DOHH2 (cell line): ENCODE results near the gene ZBTB24.

Experiments
- CTCF ChIP-seq: fragments of 200-600 bp; sonication (generic); IDR thresholded peaks from one replicate; pipeline ENCODE4 v1.5.1; 2014; ENCODE audit warnings: antibody characterized with exemption, mild to moderate bottlenecking, low read depth, low read length; ENCODE audit not compliant: poor library complexity, severe bottlenecking
- EZH2phosphoT487 ChIP-seq: fragments of 200-600 bp; sonication (generic); IDR thresholded peaks from 2 replicates; pipeline ENCODE4 v1.6.1; 2017; ENCODE audit warnings: borderline replicate concordance, mild to moderate bottlenecking, antibody characterized with exemption, low read length, moderate library complexity, mixed read lengths

GRCh38 chr6:109421184-109421583 is 61.8 kb downstream of the ZBTB24 start:
- TF ChIP-seq CTCF (no peak), EZH2phosphoT487 (no peak)
